Activated T-cell treated with anti-CD3 and anti-CD28 coated beads, Interleukin-2, amount 50 U/mL, for 24 hours (primary cell): Measurements from ENCODE around the gene MYL5.
"Not testable (repeated sequence)": the region's sequence is repeated elsewhere in the genome, so short reads cannot be mapped to it uniquely, and the experiment has no call there.

Experiments used
- DNase-seq: peaks from one replicate; pipeline ENCODE4 v3.0.0-alpha.2; 2020
- H3K27ac Mint-ChIP-seq: 2 replicates; pipeline ENCODE4 v1.8.0; 2020; ENCODE audit warnings: mild to moderate bottlenecking, mixed read lengths
- H3K27me3 Mint-ChIP-seq: 2 replicates; pipeline ENCODE4 v1.8.0; 2020; ENCODE audit warnings: mixed read lengths
- H3K36me3 Mint-ChIP-seq: 2 replicates; pipeline ENCODE4 v1.8.0; 2020; ENCODE audit warnings: low read depth, mixed read lengths
- H3K4me1 Mint-ChIP-seq: 2 replicates; pipeline ENCODE4 v1.8.0; 2020; ENCODE audit warnings: low read depth, mixed read lengths
- H3K4me3 Mint-ChIP-seq: 2 replicates; pipeline ENCODE4 v1.8.0; 2020; ENCODE audit warnings: mild to moderate bottlenecking, moderate library complexity, mixed read lengths
- H3K9me3 Mint-ChIP-seq: 2 replicates; pipeline ENCODE4 v1.8.0; 2020; ENCODE audit warnings: mixed read lengths

The MYL5 gene

DNA sequence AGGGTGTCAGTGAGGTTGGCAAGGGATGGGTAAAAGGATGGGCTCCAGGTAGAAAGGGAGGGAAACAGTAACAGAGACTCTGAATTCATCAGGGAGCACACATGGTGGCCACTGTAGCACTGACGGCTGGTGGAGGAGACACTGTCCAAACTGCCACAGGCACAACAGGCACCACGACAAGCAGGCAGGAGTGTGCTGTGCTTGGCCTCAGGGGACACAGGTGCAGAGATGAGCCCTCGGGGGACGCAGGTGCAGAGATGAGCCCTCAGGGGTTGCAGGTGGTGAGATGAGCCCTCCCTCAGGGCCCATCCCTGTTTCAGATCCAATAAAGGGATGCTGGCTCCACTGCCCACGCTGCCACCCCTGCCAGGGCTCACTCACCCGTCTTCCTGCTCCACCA, 41.4 kb upstream of the MYL5 start:
- Mint-ChIP-seq H3K27me3 (peaks cover 4% of the 10 kb centered on the region), H3K4me1 (no peaks in the 10 kb centered on the region), H3K36me3 (no peaks in the 10 kb centered on the region), H3K27ac (no peak overlapping the region), H3K4me3 (no peak overlapping the region), H3K9me3 (peaks cover 13% of the 10 kb centered on the region)
- no peak for DNase-seq

DNA sequence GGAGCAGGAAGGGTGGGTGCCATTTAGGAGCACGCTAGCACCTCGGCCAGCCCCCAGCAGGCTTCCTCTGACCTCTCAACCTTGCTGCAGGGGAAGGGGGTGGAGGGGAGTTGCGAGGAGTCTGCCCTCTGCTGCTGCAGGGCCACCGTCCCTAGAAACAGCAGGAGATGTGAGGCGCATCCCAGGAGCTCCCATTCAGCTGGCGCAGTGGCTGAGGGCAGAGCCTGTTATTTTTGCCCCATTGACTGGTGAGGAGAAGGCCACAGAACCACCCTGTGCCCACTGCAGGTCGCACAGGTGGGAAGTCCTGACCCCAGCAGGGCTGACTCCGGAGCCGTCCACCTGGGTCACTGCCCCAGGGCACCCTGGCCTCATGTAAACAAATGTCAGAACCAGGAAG, 40.9 kb upstream of the MYL5 start:
- H3K4me1 Mint-ChIP-seq, result no peaks in the 10 kb centered on the region
- no peaks in the 10 kb centered on the region for H3K36me3 Mint-ChIP-seq
- H3K4me3 Mint-ChIP-seq, result no peak overlapping the region
- peaks cover 6% of the 10 kb centered on the region for H3K27me3 Mint-ChIP-seq
- H3K27ac Mint-ChIP-seq, result no peak overlapping the region
- no peak for DNase-seq
- peaks cover 13% of the 10 kb centered on the region for H3K9me3 Mint-ChIP-seq

DNA sequence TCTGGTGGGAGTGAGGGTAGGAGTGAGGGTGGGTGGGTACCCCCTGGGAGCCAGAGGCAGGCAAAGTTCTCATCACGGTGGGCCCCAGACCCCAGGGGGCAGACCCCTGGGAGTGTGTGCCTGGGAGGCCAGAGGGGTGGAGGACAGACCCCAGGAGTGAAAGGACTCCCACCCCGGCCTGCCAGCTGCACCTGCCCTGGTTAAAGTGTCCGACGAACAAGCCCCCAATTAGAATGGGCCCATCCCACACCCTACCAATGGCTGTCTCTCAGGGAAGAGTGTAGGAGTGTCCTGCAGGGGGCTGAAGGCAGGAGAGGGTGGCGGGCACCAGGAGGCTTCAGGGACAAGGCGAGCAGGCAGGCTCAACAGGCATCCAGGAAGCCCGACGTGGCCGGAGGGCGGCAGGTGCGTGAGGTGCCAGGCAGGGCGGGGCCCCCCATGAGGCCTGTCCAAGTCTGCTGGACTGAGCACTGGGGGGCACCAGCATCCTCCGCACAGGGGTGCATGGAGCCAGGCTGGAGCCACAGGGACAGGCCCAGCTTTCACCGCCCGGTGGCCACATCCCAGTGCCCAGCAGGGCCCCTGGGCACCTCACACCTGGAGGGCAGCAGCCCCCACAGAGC, 40.3 kb upstream of the MYL5 start:
- Mint-ChIP-seq H3K4me3 (no peak overlapping the region), H3K27ac (no peak overlapping the region), H3K4me1 (no peaks in the 10 kb centered on the region), H3K36me3 (no peaks in the 10 kb centered on the region), H3K9me3 (peaks cover 13% of the 10 kb centered on the region), H3K27me3 (peaks cover 6% of the 10 kb centered on the region)
- DNase-seq, result no peak

DNA sequence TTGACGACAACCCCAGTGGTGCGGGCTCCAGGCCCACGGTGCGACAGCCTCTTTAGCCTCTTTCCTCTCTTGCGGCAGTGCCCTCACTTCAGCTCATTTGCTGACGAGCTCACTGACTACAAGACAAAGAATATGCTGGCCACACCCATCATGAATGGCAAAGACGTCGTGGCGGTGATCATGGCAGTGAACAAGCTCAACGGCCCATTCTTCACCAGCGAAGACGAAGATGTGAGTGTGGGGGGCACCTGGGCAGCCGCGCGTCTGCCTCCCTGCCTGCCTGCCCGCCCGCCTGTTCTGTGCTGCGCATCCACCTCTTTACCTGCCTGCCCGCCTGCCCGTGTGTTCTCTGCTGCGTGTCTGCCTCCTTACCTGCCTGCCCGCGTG, 39.8 kb upstream of the MYL5 start:
- Mint-ChIP-seq H3K27ac (no peak overlapping the region), H3K27me3 (peaks cover 10% of the 10 kb centered on the region), H3K4me1 (no peaks in the 10 kb centered on the region), H3K36me3 (no peaks in the 10 kb centered on the region), H3K4me3 (no peak overlapping the region), H3K9me3 (peaks cover 13% of the 10 kb centered on the region)
- no peak for DNase-seq

DNA sequence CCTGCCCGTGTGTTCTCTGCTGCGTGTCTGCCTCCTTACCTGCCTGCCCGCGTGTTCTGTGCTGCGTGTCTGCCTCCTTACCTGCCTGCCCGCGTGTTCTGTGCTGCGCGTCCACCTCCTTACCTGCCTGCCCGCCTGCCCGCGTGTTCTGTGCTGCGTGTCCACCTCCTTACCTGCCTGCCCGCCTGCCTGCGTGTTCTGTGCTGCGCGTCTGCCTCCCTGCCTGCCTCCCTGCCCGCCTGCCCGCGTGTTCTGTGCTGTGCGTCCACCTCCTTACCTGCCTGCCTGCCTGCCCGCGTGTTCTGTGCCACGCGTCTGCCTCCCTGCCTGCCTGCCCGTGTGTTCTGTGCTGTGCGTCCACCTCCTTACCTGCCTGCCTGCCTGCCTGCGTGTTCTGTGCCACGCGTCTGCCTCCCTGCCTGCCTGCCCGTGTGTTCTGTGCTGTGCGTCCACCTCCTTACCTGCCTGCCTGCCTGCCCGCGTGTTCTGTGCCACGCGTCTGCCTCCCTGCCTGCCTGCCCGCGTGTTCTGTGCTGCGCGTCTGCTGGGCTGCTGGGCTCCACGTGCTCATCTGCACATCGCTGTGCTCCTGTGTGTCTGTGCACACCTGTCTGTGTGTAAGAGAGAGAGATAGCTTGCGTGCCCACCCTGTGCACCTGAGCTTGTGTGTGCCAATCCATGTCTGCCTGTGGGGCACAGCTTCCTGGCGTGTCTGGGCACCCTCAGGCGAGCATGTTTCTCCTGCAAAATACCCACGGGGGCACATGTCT, 39.1 kb upstream of the MYL5 start:
- H3K9me3 Mint-ChIP-seq, result peaks cover 13% of the 10 kb centered on the region
- H3K36me3 Mint-ChIP-seq, DNase-seq, H3K4me1 Mint-ChIP-seq, H3K27ac Mint-ChIP-seq, H3K4me3 Mint-ChIP-seq, H3K27me3 Mint-ChIP-seq: not testable (repeated sequence)

DNA sequence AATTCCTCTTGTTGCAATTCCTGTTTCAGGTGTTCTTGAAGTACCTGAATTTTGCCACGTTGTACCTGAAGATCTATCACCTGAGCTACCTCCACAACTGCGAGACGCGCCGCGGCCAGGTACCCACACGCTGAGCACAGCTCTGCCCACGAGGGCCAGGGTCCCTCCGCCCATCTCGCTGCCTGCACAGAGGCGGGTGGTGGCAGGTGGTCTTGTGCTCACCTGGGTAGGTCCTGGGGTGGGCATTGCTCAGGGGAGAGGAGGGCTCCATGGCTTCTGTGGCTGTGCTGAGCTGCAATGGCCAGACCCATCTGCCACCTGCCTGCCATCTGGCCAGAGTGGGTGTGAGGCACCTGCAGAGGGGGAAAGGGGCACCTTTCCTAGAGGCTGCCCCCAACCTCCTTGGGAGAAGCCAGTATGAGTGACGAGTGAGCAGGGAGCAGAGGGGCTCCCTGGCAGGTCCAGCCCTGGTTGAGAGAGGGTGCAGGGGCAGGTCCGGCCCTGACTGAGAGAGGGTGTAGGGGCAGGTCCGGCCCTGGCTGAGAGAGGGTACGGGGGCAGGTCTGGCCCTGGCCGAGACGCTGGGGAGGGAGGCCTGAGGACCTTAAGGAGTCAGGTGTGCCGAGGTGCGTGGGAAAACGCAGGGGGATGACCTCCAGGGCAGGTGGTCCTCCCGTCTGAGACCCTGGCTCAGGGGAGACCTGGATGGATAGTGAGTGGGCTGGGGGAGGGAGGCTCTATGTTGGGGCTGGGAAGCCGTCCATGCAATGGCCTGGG, 38.3 kb upstream of the MYL5 start:
- no peaks in the 10 kb centered on the region for H3K4me1 Mint-ChIP-seq
- H3K4me3 Mint-ChIP-seq, result no peak overlapping the region
- H3K27me3 Mint-ChIP-seq, result peaks cover 13% of the 10 kb centered on the region
- H3K36me3 Mint-ChIP-seq, result no peaks in the 10 kb centered on the region
- H3K27ac Mint-ChIP-seq, result no peak overlapping the region
- peaks cover 13% of the 10 kb centered on the region for H3K9me3 Mint-ChIP-seq
- no peak for DNase-seq

DNA sequence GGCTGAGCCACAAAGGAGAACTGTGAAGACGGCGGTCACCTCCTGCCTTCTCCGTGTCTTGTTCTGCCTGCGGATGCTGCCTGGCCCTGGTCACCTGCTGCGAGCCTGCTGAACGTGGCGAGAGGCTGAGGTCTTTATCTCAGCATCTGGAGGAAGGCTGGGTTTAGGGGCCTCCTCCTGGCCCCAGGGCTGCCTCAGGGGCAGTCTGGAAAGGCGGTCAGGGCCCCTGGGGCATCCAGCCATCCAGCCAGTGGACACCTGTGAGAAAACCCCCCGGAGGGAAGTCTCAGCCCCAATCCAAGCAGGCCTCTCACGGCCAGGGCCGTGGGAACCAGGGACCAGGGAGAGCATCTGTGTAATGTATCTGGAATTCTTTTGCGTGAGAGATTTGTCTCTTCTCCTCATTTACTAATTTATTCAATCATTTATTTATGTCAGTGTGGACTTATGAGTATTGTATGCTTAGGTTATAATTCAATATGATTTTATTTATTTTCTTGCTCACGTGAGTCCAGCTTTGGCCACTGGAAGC, 37.6 kb upstream of the MYL5 start:
- Mint-ChIP-seq H3K36me3 (no peaks in the 10 kb centered on the region), H3K4me1 (no peaks in the 10 kb centered on the region), H3K9me3 (peaks cover 9% of the 10 kb centered on the region), H3K27me3 (peaks cover 17% of the 10 kb centered on the region), H3K4me3 (no peak overlapping the region), H3K27ac (no peak overlapping the region)
- no peak for DNase-seq

DNA sequence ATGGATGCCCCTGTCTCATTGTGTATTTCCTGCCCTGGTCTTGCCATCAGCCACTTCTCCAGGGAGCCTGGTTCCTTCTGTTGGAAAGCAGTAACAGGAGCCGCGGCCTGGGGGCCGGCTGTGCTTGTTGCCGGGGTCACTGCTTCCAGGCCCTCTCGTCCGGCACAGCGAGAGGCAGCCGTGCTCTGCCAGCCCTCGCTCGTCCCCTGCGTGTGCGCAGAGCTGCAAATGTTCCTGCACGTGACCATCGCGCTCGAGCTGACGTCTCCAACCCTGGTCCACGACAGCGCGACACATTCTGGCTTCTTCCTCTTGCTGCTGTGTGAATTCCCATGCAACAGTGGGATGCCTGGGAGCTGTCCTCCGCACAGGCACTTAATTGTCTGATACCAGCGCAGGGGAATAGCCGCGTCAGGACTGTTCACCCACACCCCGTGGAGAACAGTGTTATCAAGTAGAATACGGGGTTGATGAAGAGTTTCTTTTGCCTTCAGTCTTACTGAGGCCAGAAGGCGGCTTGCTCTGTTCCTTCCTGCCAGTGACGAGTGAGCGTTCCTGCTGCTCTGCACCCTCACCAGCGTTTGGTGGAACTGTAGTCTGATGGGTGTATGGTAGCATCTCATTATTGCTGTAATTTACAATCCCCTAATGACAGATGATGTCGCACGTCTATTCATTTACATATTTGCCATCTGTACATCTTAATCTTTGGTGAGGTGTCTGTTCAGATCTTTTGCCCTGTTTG, 36.6 kb upstream of the MYL5 start:
- Mint-ChIP-seq H3K27ac (no peak overlapping the region), H3K4me1 (no peaks in the 10 kb centered on the region), H3K9me3 (peaks cover 2% of the 10 kb centered on the region), H3K36me3 (no peaks in the 10 kb centered on the region), H3K4me3 (no peak overlapping the region), H3K27me3 (peaks cover 17% of the 10 kb centered on the region)
- no peak for DNase-seq

DNA sequence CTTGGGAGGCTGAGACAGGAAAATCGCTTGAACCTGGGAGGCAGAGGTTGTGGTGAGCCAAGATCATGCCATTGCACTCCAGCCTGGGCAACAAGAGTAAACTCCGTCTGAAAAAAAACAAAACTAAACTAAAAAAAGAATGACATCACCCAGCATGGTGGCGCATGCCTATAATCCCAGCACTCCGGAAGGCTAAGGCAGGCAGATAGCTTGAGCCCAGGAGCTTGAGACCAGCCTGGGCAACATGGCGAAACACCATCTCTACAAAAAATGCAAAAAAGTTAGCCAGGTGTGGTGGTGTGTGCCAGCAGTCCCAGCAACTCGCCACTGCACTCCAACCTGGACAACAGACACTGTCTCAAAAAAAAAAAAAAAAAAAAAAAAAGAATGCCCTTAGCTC, 32.0 kb upstream of the MYL5 start:
- not testable (repeated sequence) for H3K4me1 Mint-ChIP-seq, H3K9me3 Mint-ChIP-seq, H3K27ac Mint-ChIP-seq, DNase-seq, H3K36me3 Mint-ChIP-seq, H3K4me3 Mint-ChIP-seq
- peaks cover 25% of the 10 kb centered on the region for H3K27me3 Mint-ChIP-seq

DNA sequence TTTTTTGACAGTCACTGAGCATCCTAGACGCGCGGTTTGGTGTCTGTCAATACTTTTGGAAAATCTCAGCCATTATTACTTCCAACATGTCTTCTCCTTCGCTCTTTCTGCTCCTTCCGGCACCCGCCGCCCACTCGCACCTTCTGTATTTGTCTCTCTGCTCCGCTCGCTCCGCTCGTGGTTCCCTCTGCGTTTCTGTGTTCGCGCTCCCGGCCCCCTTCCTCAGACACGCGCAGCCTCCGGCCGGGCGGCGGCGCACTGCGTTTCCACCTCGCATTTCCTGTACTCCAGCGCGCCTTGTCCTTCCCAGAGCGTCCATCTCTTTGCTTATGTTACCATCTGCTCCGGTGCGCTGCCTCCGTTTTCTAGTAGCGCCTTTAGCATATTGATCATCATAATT, 27.9 kb upstream of the MYL5 start:
- H3K4me1 Mint-ChIP-seq, result peaks cover 10% of the 10 kb centered on the region
- peak; percentile 63 for DNase-seq
- peaks cover 20% of the 10 kb centered on the region for H3K27me3 Mint-ChIP-seq
- H3K9me3 Mint-ChIP-seq, result peaks cover 4% of the 10 kb centered on the region
- H3K4me3 Mint-ChIP-seq, result peak overlapping the region; percentile 61
- peak overlapping the region; percentile 2 for H3K27ac Mint-ChIP-seq
- H3K36me3 Mint-ChIP-seq, result no peaks in the 10 kb centered on the region

DNA sequence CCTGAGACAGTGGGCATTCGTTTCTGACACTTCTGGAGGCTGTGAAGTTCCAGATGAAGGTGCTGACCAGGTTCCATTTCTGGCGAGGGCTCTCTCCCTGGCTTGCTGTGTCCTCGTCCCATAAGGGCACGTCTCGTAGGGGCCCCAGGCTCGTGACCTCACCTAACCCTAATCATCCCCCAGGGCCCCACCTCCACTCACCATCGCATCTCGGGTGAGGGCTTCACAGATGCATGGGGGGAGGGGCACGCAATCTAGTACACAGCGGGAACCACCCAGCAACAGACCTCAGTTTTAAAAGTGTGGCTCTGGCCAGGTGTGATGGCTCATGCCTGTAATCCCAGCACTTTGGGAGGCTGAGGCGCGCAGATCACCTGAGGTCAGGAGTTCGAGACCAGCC, 26.9 kb upstream of the MYL5 start:
- DNase-seq, result no peak
- Mint-ChIP-seq H3K9me3 (peaks cover 4% of the 10 kb centered on the region), H3K4me1 (peaks cover 10% of the 10 kb centered on the region), H3K27me3 (peaks cover 19% of the 10 kb centered on the region), H3K36me3 (no peaks in the 10 kb centered on the region), H3K4me3 (no peak overlapping the region), H3K27ac (no peak overlapping the region)

DNA sequence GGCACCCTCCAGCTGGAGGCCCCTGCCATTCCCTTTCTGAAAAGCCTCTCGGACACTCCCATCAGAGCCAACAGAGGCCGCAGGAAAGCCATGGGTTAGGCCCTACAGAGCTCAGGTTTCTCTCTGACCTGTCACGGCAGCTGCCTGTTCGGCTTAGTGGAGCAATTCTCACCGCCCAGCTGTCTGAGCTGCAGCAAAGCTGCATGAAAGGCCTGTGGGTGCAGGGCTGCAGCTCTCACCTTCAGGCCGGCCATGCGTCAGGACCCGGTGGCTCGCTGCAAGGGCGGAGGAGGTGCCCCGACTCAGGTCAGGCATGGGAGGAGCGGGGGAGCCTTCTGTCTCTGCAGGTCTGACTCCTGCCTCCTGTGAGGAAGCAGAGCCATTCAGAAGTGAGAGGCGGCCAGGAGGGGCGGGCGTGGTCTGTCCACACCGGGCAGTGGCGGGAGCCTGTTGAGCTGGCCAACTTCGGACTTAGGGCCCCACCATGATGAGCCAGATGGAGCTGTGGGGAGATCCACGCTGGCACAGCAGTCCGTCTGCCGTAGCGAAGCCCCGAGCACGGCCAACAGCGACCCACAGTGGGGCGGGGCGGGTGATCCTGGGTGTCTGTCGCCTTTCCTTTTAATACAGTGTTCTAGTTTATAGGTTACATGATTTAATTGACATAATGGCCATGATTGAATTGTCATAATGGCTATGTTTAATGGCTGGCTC, 25.6 kb upstream of the MYL5 start:
- Mint-ChIP-seq H3K27ac (no peak overlapping the region), H3K9me3 (no peaks in the 10 kb centered on the region), H3K27me3 (peaks cover 15% of the 10 kb centered on the region), H3K4me3 (no peak overlapping the region), H3K4me1 (peaks cover 10% of the 10 kb centered on the region), H3K36me3 (no peaks in the 10 kb centered on the region)
- no peak for DNase-seq

DNA sequence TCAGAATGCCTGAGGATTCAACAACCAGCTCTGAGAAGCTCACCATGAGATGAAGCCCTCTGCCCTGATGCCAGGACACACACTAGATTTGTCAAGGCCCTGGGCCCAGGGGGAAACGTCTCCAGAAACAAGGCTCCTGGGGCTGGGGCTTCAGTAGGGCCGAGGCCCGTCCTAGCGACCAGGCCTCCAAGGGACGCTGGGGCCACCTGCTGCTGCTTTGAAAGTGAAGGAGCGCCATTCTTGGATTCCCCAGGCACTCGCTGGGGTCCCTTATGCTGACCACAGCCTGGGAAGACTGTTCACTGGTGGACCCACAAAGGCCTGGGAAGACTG, 25.1 kb upstream of the MYL5 start:
- Mint-ChIP-seq H3K36me3 (no peaks in the 10 kb centered on the region), H3K27me3 (peaks cover 15% of the 10 kb centered on the region), H3K4me1 (peaks cover 10% of the 10 kb centered on the region), H3K27ac (no peak overlapping the region), H3K4me3 (no peak overlapping the region), H3K9me3 (no peaks in the 10 kb centered on the region)
- DNase-seq, result no peak

DNA sequence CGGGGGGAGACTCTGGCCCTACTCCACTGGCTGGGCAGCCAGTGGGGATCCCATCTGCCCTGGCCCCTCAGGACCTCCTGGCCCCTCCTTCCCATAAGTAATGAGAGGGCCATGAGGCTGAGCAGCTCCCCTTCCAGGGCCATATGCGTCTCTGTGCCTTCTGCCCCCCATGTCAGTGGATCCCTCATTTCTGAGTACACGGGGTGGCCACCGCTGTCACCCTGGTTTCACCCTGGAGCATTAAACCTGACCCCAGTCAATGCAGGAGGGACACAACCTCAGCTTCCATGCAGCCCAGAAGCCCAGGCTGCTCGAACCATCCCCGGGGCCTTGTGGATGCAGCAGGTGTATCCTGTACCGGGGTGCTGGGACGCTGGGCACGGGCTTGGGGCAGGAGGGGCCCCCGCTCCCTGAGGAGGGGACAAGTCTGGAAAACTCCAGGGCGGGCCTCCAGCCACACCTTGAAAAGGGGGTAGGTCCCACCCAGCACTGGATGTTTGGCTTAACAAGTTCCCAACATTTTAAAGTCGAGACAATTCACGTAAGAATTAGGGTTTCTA, 24.5 kb upstream of the MYL5 start:
- Mint-ChIP-seq H3K9me3 (no peaks in the 10 kb centered on the region), H3K27ac (no peak overlapping the region), H3K4me1 (peaks cover 10% of the 10 kb centered on the region), H3K36me3 (no peaks in the 10 kb centered on the region), H3K27me3 (peaks cover 13% of the 10 kb centered on the region), H3K4me3 (no peak overlapping the region)
- no peak for DNase-seq
